ENCODE data around the gene ACBD6.
"Not testable (repeated sequence)": the region's sequence is repeated elsewhere in the genome, so short reads cannot be mapped to it uniquely, and the experiment has no call there.

Gene ACBD6

GRCh38 chr1:180425952-180426351 is 76.4 kb downstream of the ACBD6 start:
- ChIA-PET CTCF (interaction anchor here (0.8 kb wide), 1 partner anchor 60 kb away, joined by 3 read pairs; no protein-coding TSS in a partner anchor), POLR2A (no interaction called here)
- no peaks in the 10 kb centered on the region for H3K27me3 ChIP-seq (replicated peaks in 2 of 5; ENCODE audit: control insufficient read depth in 4 of 5, insufficient read depth in 5 of 5, low read length in 4 of 5)
- no peak overlapping the region for H3K4me3 ChIP-seq (ENCODE audit: control insufficient read depth in 1 of 7, extremely low read depth in 1 of 7, insufficient read depth in 4 of 7, low read depth in 2 of 7, low read length in 6 of 7)
- no peak for DNase-seq
- no peak overlapping the region for H3K27ac ChIP-seq (ENCODE audit: insufficient read depth in 1 of 2, low read depth in 1 of 2, low read length in 2 of 2, poor library complexity in 1 of 2, severe bottlenecking in 2 of 2)
- H3K9me3 ChIP-seq (ENCODE audit: control extremely low read depth in 1 of 5, control insufficient read depth in 4 of 5, insufficient read depth in 2 of 5, low read depth in 1 of 5, low read length in 4 of 5) = peaks cover 0 to 9% (median 1%) of the 10 kb centered on the region in 5 experiments
- H3K36me3 ChIP-seq (ENCODE audit: control insufficient read depth in 4 of 4, insufficient read depth in 4 of 4, low read length in 3 of 4) = peaks cover 3 to 23% (median 11%) of the 10 kb centered on the region in 4 experiments
- no peaks in the 10 kb centered on the region for H3K4me1 ChIP-seq (ENCODE audit: control extremely low read depth in 1 of 4, control insufficient read depth in 4 of 4, insufficient read depth in 4 of 4, low read length in 3 of 4)

DNA sequence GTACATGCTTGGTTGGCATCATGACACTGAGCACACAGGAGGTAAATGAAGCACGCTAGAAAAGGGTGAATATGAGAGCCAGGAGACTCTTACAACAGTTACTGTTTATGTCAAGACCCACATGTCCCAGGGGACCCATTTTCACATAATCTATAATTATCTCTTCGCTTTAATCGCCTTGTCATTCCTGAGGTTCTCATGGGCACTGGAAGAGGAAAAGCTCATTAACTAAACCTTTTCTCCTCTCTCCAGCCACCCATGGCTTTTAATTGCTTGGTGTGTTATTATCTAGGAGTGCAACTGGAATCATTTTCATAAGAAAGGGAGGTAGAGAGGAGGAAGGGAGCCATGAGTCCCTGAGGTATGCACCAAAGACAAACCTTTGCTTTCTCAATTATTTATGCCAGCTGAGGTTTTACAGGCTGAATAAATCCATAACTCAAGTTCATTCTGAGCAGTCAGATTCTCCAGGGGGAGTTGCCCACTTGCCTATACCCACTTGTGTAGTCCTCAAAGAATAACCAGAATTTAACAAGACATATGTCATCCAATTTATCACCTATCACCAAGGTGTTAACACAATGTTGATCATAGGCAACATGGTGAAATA is 77.4 kb downstream of the ACBD6 start:
- POLR2A ChIA-PET = no interaction called here
- H3K9me3 ChIP-seq (ENCODE audit: control extremely low read depth in 1 of 5, control insufficient read depth in 4 of 5, insufficient read depth in 2 of 5, low read depth in 1 of 5, low read length in 4 of 5) = peaks cover 0 to 9% (median 1%) of the 10 kb centered on the region in 5 experiments
- CTCF ChIA-PET = interaction anchor here (1.1 kb wide), 1 partner anchor 172 kb away, joined by 3 read pairs; no protein-coding TSS in a partner anchor

DNA sequence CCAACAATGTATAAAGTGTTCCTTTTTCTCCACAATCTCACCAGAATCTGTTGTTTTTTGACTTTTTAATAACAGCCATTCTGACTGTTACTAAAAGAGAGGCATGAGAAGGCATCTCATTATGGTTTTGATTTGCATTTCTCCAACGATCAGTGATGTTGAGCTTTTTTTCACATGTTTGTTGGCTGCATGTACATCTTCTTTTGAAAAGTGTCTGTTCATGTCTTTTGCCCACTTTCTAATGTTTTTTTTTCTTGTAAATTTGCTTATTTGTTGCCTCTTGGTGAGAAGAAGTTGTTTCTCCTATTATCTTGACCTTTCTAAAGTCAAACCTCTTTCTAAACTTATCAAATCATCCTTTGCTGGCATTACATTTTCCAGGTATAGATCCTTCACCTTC is 80.8 kb downstream of the ACBD6 start:
- Histone ChIP-seq H3K9me3 (ENCODE audit: control extremely low read depth in 1 of 5, control insufficient read depth in 4 of 5, insufficient read depth in 2 of 5, low read depth in 1 of 5, low read length in 4 of 5) (peaks cover 0 to 9% (median 0%) of the 10 kb centered on the region in 5 experiments), H3K27ac (ENCODE audit: insufficient read depth in 1 of 2, low read depth in 1 of 2, low read length in 2 of 2, poor library complexity in 1 of 2, severe bottlenecking in 2 of 2) (no peak overlapping the region), H3K4me3 (ENCODE audit: control insufficient read depth in 1 of 7, extremely low read depth in 1 of 7, insufficient read depth in 4 of 7, low read depth in 2 of 7, low read length in 6 of 7) (no peak overlapping the region), H3K27me3 (replicated peaks in 2 of 5; ENCODE audit: control insufficient read depth in 4 of 5, insufficient read depth in 5 of 5, low read length in 4 of 5) (no peaks in the 10 kb centered on the region), H3K4me1 (ENCODE audit: control extremely low read depth in 1 of 4, control insufficient read depth in 4 of 4, insufficient read depth in 4 of 4, low read length in 3 of 4) (no peaks in the 10 kb centered on the region), H3K36me3 (ENCODE audit: control insufficient read depth in 4 of 4, insufficient read depth in 4 of 4, low read length in 3 of 4) (peaks cover 3 to 23% (median 16%) of the 10 kb centered on the region in 4 experiments)
- ChIA-PET POLR2A (no interaction called here), CTCF (interaction anchor here (1.0 kb wide), 1 partner anchor 164 kb away, joined by 3 read pairs; no protein-coding TSS in a partner anchor)
- 91% methylated on average over 1 of the region's 1 CpG for WGBS (ENCODE audit: insufficient coverage)
- no peak for DNase-seq

More for the DNA sequence above, 77.4 kb downstream of the ACBD6 start:
- Histone ChIP-seq H3K27me3 (replicated peaks in 2 of 5; ENCODE audit: control insufficient read depth in 4 of 5, insufficient read depth in 5 of 5, low read length in 4 of 5) (no peaks in the 10 kb centered on the region), H3K27ac (ENCODE audit: insufficient read depth in 1 of 2, low read depth in 1 of 2, low read length in 2 of 2, poor library complexity in 1 of 2, severe bottlenecking in 2 of 2) (no peak overlapping the region), H3K4me3 (ENCODE audit: control insufficient read depth in 1 of 7, extremely low read depth in 1 of 7, insufficient read depth in 4 of 7, low read depth in 2 of 7, low read length in 6 of 7) (no peak overlapping the region), H3K36me3 (ENCODE audit: control insufficient read depth in 4 of 4, insufficient read depth in 4 of 4, low read length in 3 of 4) (peaks cover 3 to 30% (median 18%) of the 10 kb centered on the region in 4 experiments), H3K4me1 (ENCODE audit: control extremely low read depth in 1 of 4, control insufficient read depth in 4 of 4, insufficient read depth in 4 of 4, low read length in 3 of 4) (no peaks in the 10 kb centered on the region)
- DNase-seq = no peak
- 67% methylated on average over 1 of the region's 3 CpGs for WGBS (ENCODE audit: insufficient coverage)

- WGBS (ENCODE audit: insufficient coverage) = no CpG with 5 or more reads among the region's 1 CpG
- H3K27me3 ChIP-seq (replicated peaks in 2 of 5; ENCODE audit: control insufficient read depth in 4 of 5, insufficient read depth in 5 of 5, low read length in 4 of 5); CTCF ChIA-PET: not testable (repeated sequence)
These were observed 81.2 kb downstream of the ACBD6 start for GRCh38 chr1:180421145-180421544.

GRCh38 chr1:180415985-180416633 is 86.3 kb downstream of the ACBD6 start:
- Histone ChIP-seq H3K9me3 (ENCODE audit: control extremely low read depth in 1 of 5, control insufficient read depth in 4 of 5, insufficient read depth in 2 of 5, low read depth in 1 of 5, low read length in 4 of 5) (peaks cover 0 to 3% (median 2%) of the 10 kb centered on the region in 5 experiments), H3K36me3 (ENCODE audit: control insufficient read depth in 4 of 4, insufficient read depth in 4 of 4, low read length in 3 of 4) (peaks cover 2 to 29% (median 18%) of the 10 kb centered on the region in 4 experiments), H3K27me3 (replicated peaks in 2 of 5; ENCODE audit: control insufficient read depth in 4 of 5, insufficient read depth in 5 of 5, low read length in 4 of 5) (no peaks in the 10 kb centered on the region), H3K4me1 (ENCODE audit: control extremely low read depth in 1 of 4, control insufficient read depth in 4 of 4, insufficient read depth in 4 of 4, low read length in 3 of 4) (no peaks in the 10 kb centered on the region), H3K27ac (ENCODE audit: insufficient read depth in 1 of 2, low read depth in 1 of 2, low read length in 2 of 2, poor library complexity in 1 of 2, severe bottlenecking in 2 of 2) (no peak overlapping the region), H3K4me3 (ENCODE audit: control insufficient read depth in 1 of 7, extremely low read depth in 1 of 7, insufficient read depth in 4 of 7, low read depth in 2 of 7, low read length in 6 of 7) (no peak overlapping the region)
- CTCF ChIA-PET = interaction anchor here (1.2 to 1.7 kb wide), 3 partner anchors 19 to 237 kb away, joined by 3 to 5 read pairs (median 4); no protein-coding TSS in a partner anchor
- WGBS (ENCODE audit: insufficient coverage) = 100% methylated on average over 2 of the region's 2 CpGs
- peak; percentile 32 to 61 (median 61) for DNase-seq
- POLR2A ChIA-PET = no interaction called here

More at GRCh38 chr1:180421145-180421544, 81.2 kb downstream of the ACBD6 start:
- peaks cover 3 to 23% (median 15%) of the 10 kb centered on the region in 4 experiments for H3K36me3 ChIP-seq (ENCODE audit: control insufficient read depth in 4 of 4, insufficient read depth in 4 of 4, low read length in 3 of 4)
- POLR2A ChIA-PET; H3K4me3 ChIP-seq (ENCODE audit: control insufficient read depth in 1 of 7, extremely low read depth in 1 of 7, insufficient read depth in 4 of 7, low read depth in 2 of 7, low read length in 6 of 7); DNase-seq; H3K4me1 ChIP-seq (ENCODE audit: control extremely low read depth in 1 of 4, control insufficient read depth in 4 of 4, insufficient read depth in 4 of 4, low read length in 3 of 4); H3K27ac ChIP-seq (ENCODE audit: insufficient read depth in 1 of 2, low read depth in 1 of 2, low read length in 2 of 2, poor library complexity in 1 of 2, severe bottlenecking in 2 of 2); H3K9me3 ChIP-seq (ENCODE audit: control extremely low read depth in 1 of 5, control insufficient read depth in 4 of 5, insufficient read depth in 2 of 5, low read depth in 1 of 5, low read length in 4 of 5): not testable (repeated sequence)

GRCh38 chr1:180415236-180415848 is 87.0 kb downstream of the ACBD6 start:
- CTCF ChIA-PET = interaction anchor here (1.2 to 1.5 kb wide), 2 partner anchors 20 to 228 kb away, joined by 4 to 5 read pairs; no protein-coding TSS in a partner anchor
- DNase-seq = no peak
- 90% methylated on average over 2 of the region's 8 CpGs for whole genome bisulfite sequencing (ENCODE audit: insufficient coverage)
- H3K4me3 ChIP-seq (ENCODE audit: control insufficient read depth in 1 of 7, extremely low read depth in 1 of 7, insufficient read depth in 4 of 7, low read depth in 2 of 7, low read length in 6 of 7) = no peak overlapping the region
- no peak overlapping the region for H3K27ac ChIP-seq (ENCODE audit: insufficient read depth in 1 of 2, low read depth in 1 of 2, low read length in 2 of 2, poor library complexity in 1 of 2, severe bottlenecking in 2 of 2)
- H3K27me3 ChIP-seq (replicated peaks in 2 of 5; ENCODE audit: control insufficient read depth in 4 of 5, insufficient read depth in 5 of 5, low read length in 4 of 5) = no peaks in the 10 kb centered on the region
- H3K9me3 ChIP-seq (ENCODE audit: control extremely low read depth in 1 of 5, control insufficient read depth in 4 of 5, insufficient read depth in 2 of 5, low read depth in 1 of 5, low read length in 4 of 5) = peaks cover 0 to 3% (median 0%) of the 10 kb centered on the region in 5 experiments
- H3K4me1 ChIP-seq (ENCODE audit: control extremely low read depth in 1 of 4, control insufficient read depth in 4 of 4, insufficient read depth in 4 of 4, low read length in 3 of 4) = no peaks in the 10 kb centered on the region
- H3K36me3 ChIP-seq (ENCODE audit: control insufficient read depth in 4 of 4, insufficient read depth in 4 of 4, low read length in 3 of 4) = peaks cover 3 to 29% (median 15%) of the 10 kb centered on the region in 4 experiments
- POLR2A ChIA-PET = interaction anchor here (0.7 kb wide), 1 partner anchor 144 kb away, joined by 3 read pairs; no protein-coding TSS in a partner anchor

Measured in common myeloid progenitor, CD34-positive (primary cell).